DND-41 (cell line): ENCODE measurements around the gene ARHGAP28.

Experiments
- CTCF ChIP-seq: IDR thresholded peaks from 2 replicates; pipeline ENCODE4 v1.5.1; 2012; ENCODE audit warnings: borderline replicate concordance, low read length, moderate library complexity, mild to moderate bottlenecking; ENCODE audit not compliant: poor library complexity, severe bottlenecking; ENCODE audit errors: extremely low read depth
- EZH2 ChIP-seq: IDR thresholded peaks from 3 replicates; pipeline ENCODE4 v1.6.1; 2012; ENCODE audit warnings: borderline replicate concordance, low read depth, mild to moderate bottlenecking, moderate library complexity, low read length, inconsistent platforms; ENCODE audit not compliant: severe bottlenecking

GRCh38 chr18:6878556-6879297 lies 149.2 kb downstream of the ARHGAP28 start:
- no peak for TF ChIP-seq CTCF
- no peak for TF ChIP-seq EZH2
